Measurements from ENCODE around the gene NLK. TPM values are rescaled to one million over a fixed set of nuclear protein-coding genes. Genes with fewer than 3 reads are reported as not detected.
A peak's percentile ranks its signal among the peaks of the same experiment; 100 is the strongest.

Gene NLK
- total RNA-seq, 1 experiment from 2014 or later = 14.6 TPM

DNA sequence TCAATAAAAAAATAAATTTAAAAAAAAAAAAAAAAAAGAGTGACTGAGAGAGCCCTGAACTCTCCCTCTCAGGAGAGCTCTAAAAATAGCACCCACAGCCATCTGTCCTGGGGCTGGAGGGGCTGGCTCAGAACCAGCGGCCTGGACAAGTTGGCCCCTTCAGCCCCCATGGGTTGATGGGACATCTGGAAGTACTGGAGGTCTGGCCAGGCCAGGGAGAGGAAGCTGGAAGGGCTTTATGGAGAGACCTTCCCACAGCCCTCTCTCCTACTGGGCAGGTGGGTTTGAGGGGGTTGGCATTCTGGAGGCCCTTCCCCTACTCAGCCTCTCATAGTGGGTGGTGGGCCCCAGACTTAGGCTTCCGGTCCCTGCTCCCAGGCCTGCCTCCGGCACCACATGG lies 182.8 kb downstream of the NLK start:
- ChIA-PET POLR2A (interaction anchor here (0.5 kb wide), 1 partner anchor 73 kb away, joined by 3 read pairs; no protein-coding TSS in a partner anchor), CTCF (no interaction called here)
- Mint-ChIP-seq H3K36me3 (ENCODE audit: insufficient read depth, unreplicated experiment) (no peaks in the 10 kb centered on the region), H3K4me3 (ENCODE audit: unreplicated experiment) (no peak overlapping the region), H3K9me3 (ENCODE audit: unreplicated experiment) (no peaks in the 10 kb centered on the region), H3K27ac (ENCODE audit: low read depth, unreplicated experiment) (no peak overlapping the region), H3K27me3 (ENCODE audit: insufficient read depth, unreplicated experiment) (no peaks in the 10 kb centered on the region), H3K4me1 (ENCODE audit: insufficient read depth, unreplicated experiment) (peaks cover 5% of the 10 kb centered on the region)
- TF ChIP-seq CTCF (IDR thresholded peaks at IDR 0.05; ENCODE audit: unreplicated experiment) = no peak
- no peak for DNase-seq (ENCODE audit: unreplicated experiment)
- BruUV-seq (replicated peaks) = no TSS peak
- intact Hi-C loops (cut with micrococcal nuclease) = no loop called here

GRCh38 chr17:28225867-28226266 lies 183.4 kb downstream of the NLK start:
- ChIA-PET POLR2A (interaction anchor here (1.6 kb wide), 1 partner anchor 34 kb away, joined by 3 read pairs; no protein-coding TSS in a partner anchor), CTCF (no interaction called here)
- no TSS peak for BruUV-seq (replicated peaks)
- no peak for TF ChIP-seq CTCF (IDR thresholded peaks at IDR 0.05; ENCODE audit: unreplicated experiment)
- no peaks in the 10 kb centered on the region for H3K9me3 Mint-ChIP-seq (ENCODE audit: unreplicated experiment)
- DNase-seq (ENCODE audit: unreplicated experiment) = no peak
- peaks cover 5% of the 10 kb centered on the region for H3K4me1 Mint-ChIP-seq (ENCODE audit: insufficient read depth, unreplicated experiment)
- no peaks in the 10 kb centered on the region for H3K36me3 Mint-ChIP-seq (ENCODE audit: insufficient read depth, unreplicated experiment)
- intact Hi-C loops (cut with micrococcal nuclease) = no loop called here
- H3K4me3 Mint-ChIP-seq (ENCODE audit: unreplicated experiment) = no peak overlapping the region
- H3K27me3 Mint-ChIP-seq (ENCODE audit: insufficient read depth, unreplicated experiment) = no peaks in the 10 kb centered on the region
- no peak overlapping the region for H3K27ac Mint-ChIP-seq (ENCODE audit: low read depth, unreplicated experiment)

DNA sequence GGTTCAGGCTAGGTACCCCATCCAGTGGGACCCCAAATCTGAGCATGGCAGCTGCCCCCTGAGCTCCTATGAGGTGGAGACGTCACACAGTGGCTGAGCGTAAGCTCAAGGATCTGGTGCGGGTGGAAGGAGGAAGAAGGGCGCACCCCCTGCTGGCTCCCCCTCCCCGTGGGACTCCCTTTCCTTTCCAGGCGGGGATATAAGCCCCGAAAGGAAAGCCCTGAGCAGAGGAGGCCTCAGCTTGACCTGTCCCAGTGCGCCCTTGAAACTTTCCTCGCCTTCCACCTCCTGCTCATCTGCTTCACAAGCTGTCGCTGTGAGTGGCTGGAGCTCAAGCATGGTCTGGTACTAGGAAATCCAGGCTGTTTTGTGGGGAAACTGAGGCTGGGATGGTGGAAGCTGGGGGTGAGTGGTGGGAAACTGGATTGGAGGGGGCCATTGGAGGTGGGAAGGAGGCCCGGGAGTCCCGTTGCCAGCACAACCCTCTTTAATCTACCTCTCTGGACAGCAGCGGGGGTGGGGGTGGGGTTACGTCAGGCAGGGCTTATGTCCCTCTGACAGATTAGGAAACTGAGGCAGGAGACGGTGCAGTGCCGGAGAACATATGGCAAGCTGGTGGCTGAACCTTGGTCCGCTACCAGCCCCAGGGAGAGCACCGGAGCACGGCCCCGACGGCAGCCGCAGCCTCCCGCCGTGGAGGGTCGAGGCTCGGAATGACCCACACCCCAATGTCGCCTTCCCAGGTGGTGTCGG lies 184.3 kb downstream of the NLK start:
- BruUV-seq (replicated peaks) = no TSS peak
- H3K36me3 Mint-ChIP-seq (ENCODE audit: insufficient read depth, unreplicated experiment) = no peaks in the 10 kb centered on the region
- intact Hi-C loops (cut with micrococcal nuclease) = no loop called here
- no peak overlapping the region for H3K27ac Mint-ChIP-seq (ENCODE audit: low read depth, unreplicated experiment)
- ChIA-PET CTCF (no interaction called here), POLR2A (interaction anchor here (1.4 to 1.6 kb wide), 2 partner anchors 10 to 35 kb away, joined by 3 to 4 read pairs; no protein-coding TSS in a partner anchor)
- no peak for TF ChIP-seq CTCF (IDR thresholded peaks at IDR 0.05; ENCODE audit: unreplicated experiment)
- H3K4me3 Mint-ChIP-seq (ENCODE audit: unreplicated experiment) = peak overlapping the region; percentile 88
- DNase-seq (ENCODE audit: unreplicated experiment) = no peak
- H3K4me1 Mint-ChIP-seq (ENCODE audit: insufficient read depth, unreplicated experiment) = peaks cover 5% of the 10 kb centered on the region
- H3K9me3 Mint-ChIP-seq (ENCODE audit: unreplicated experiment) = no peaks in the 10 kb centered on the region
- H3K27me3 Mint-ChIP-seq (ENCODE audit: insufficient read depth, unreplicated experiment) = no peaks in the 10 kb centered on the region

DNA sequence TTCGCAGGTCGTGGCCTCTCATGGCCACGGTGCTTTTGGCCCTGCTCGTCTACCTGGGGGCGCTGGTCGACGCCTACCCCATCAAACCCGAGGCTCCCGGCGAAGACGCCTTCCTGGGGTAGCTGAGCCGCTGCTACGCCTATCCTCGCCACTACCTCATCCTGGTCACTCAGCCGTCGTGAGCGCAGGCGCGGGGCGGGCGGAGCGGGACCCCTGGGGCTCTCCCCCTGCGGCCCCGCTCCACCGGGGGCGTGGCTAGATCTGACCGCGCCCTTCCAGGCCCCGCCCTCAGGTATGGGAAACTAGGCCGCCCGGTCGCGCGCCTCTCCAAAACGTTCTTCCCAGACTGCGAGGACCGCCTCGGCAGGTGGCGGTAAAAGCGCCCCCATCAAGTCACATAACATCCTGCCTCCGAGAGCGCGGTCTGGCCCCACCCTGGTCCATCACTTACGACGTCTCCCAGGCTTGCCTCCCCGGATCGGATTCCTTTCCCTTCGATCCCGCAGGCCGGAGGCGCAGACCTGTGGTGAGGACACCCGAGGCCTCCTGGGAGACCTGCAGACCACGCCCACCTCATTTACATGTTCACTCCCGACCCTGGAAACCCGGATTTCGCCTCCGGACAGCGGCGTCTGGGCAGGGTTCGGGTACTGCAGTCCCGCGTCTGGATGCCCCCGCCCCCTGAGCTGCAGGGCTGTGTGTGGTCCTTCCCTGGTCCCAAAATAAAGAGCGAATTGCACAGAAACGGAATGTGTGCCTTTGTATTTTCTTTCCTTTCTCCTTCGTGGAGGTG lies 185.0 kb downstream of the NLK start:
- ChIA-PET POLR2A (interaction anchor here (0.5 to 1.6 kb wide), 4 partner anchors 11 to 120 kb away, joined by 3 to 5 read pairs (median 4); no protein-coding TSS in a partner anchor), CTCF (interaction anchor here (0.5 to 0.7 kb wide), 2 partner anchors 98 to 276 kb away, joined by 3 read pairs; no protein-coding TSS in a partner anchor)
- H3K4me1 Mint-ChIP-seq (ENCODE audit: insufficient read depth, unreplicated experiment) = peaks cover 5% of the 10 kb centered on the region
- no peaks in the 10 kb centered on the region for H3K9me3 Mint-ChIP-seq (ENCODE audit: unreplicated experiment)
- TSS peak; percentile 27 for BruUV-seq (replicated peaks)
- intact Hi-C loops (cut with micrococcal nuclease) = no loop called here
- peak overlapping the region; percentile 94 for H3K27ac Mint-ChIP-seq (ENCODE audit: low read depth, unreplicated experiment)
- TF ChIP-seq CTCF (IDR thresholded peaks at IDR 0.05; ENCODE audit: unreplicated experiment) = no peak
- DNase-seq (ENCODE audit: unreplicated experiment) = peak; percentile 83
- no peaks in the 10 kb centered on the region for H3K27me3 Mint-ChIP-seq (ENCODE audit: insufficient read depth, unreplicated experiment)
- H3K36me3 Mint-ChIP-seq (ENCODE audit: insufficient read depth, unreplicated experiment) = no peaks in the 10 kb centered on the region
- peak overlapping the region; percentile 88 for H3K4me3 Mint-ChIP-seq (ENCODE audit: unreplicated experiment)

Data from MCF 10A (cell line).